GM13976 (cell line): Measurements from ENCODE around the gene BSDC1.

ENCODE experiments used
- DNase-seq: peaks from one replicate; pipeline ENCODE4 v3.0.0; 2012; ENCODE audit warnings: low spot score
- CTCF ChIP-seq: IDR thresholded peaks from 2 replicates; pipeline ENCODE4 v1.5.1; 2012; ENCODE audit warnings: borderline replicate concordance, mild to moderate bottlenecking; ENCODE audit not compliant: insufficient read depth; ENCODE audit errors: extremely low read depth, missing control alignments, control extremely low read depth
- in situ Hi-C: fragments of 300-500 bp; cut with MboI; formaldehyde crosslinking; loops from one replicate; pipeline ENCODE4 v1.12.0; 2022; ENCODE audit warnings: low sequenced_read_pairs, mixed read lengths, inconsistent platforms; ENCODE audit not compliant: unreplicated experiment

BSDC1 gene

GRCh38 chr1:32332290-32333079, 61.8 kb downstream of the BSDC1 start:
- no peak for TF ChIP-seq CTCF
- in situ Hi-C loops: no loop called here
- DNase-seq: no peak

- in situ Hi-C loops: no loop called here
- no peak for DNase-seq
- no peak for TF ChIP-seq CTCF
Observed at GRCh38 chr1:32331549-32331948, 62.7 kb downstream of the BSDC1 start.

- in situ Hi-C loops: no loop called here
- DNase-seq: no peak
- TF ChIP-seq CTCF: no peak
Observed at GRCh38 chr1:32330558-32331151, 63.6 kb downstream of the BSDC1 start.

DNA sequence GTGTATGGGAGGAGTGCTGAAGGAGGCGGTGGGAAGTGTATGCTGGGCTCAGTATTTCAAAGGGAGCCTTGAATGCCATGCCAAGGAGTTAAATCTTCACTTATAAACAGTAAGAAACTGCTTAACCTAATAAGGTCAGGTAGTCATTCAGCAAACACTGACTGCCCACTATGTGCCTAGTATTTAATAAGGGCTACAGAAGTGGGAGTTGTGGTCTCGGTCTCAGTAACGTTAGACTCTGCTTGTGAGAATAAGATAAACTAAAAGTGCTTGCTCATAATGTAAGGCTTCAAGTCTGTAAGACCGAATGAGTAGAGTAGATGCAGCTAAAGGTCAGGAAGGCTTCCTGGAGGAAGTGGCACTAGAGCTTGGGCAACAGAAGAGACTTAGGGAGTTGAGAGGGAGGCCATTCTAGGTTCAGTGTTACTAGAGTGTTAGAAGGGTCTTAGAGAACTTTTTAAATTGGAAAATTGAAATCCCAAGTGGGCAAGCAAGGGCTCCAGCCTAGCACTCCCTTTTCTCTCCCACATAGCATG, 64.2 kb downstream of the BSDC1 start:
- DNase-seq: no peak
- in situ Hi-C loops: no loop called here
- TF ChIP-seq CTCF: no peak

DNA sequence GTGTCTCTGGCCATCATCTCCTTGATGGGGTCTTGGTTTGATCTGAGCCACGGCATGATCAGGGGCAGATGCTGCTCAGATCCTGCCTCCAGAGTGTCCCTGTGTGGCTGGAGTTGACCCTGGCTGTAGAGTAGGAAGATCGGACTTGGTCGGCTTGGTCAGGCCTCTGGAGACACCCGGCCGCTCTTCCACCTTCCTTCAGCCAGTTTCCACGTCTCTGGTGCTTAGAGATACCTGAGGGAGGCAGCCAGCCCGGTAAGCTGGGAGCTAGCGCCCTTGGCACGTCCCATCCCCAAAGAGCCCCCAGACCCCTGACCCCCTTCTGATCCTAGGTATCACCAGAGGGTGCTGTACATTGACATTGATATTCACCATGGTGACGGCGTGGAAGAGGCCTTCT, 67.0 kb downstream of the BSDC1 start:
- DNase-seq: no peak
- no peak for TF ChIP-seq CTCF
- in situ Hi-C loops: no loop called here

- DNase-seq: no peak
- in situ Hi-C loops: no loop called here
- TF ChIP-seq CTCF: no peak
Observed at GRCh38 chr1:32321712-32322291, 72.4 kb downstream of the BSDC1 start.
